Tongue (tissue), 2 donors: ENCODE data around the gene NEIL1. TPM values are rescaled to one million over a fixed set of nuclear protein-coding genes. Genes with fewer than 3 reads are reported as not detected.
A peak's percentile ranks its signal among the peaks of the same experiment; 100 is the strongest.
"Not testable (repeated sequence)": the region's sequence is repeated elsewhere in the genome, so short reads cannot be mapped to it uniquely, and the experiment has no call there.

Source experiments
- DNase-seq: peaks from one replicate; pipeline ENCODE4 v3.0.0-alpha.2; 2015
- total RNA-seq: library from RNA; depleted of rRNA; stranded (reverse); fragments of >200 nt; gene quantifications from one replicate; pipeline ENCODE4 v1.2.3, GENCODE V29; 2014

The NEIL1 gene
- total RNA-seq = 22.7 TPM

- no peak for DNase-seq
Measured at GRCh38 chr15:75346796-75347221, at the start of gene NEIL1. TSS of gene NEIL1 (plus strand) at chr15:75347039. CDS start at chr15:75348906, 1,867 bp downstream.

- not testable (repeated sequence) for DNase-seq
Measured at GRCh38 chr15:75298541-75299310, 48.1 kb upstream of the NEIL1 start.

GRCh38 chr15:75299311-75299688 is 47.5 kb upstream of the NEIL1 start:
- DNase-seq = not testable (repeated sequence)

GRCh38 chr15:75300026-75300425 is 46.8 kb upstream of the NEIL1 start:
- not testable (repeated sequence) for DNase-seq

- no peak for DNase-seq
Measured at GRCh38 chr15:75302318-75302717, 44.5 kb upstream of the NEIL1 start.

GRCh38 chr15:75302753-75303152 is 44.1 kb upstream of the NEIL1 start:
- DNase-seq = not testable (repeated sequence)

GRCh38 chr15:75306188-75306587 is 40.7 kb upstream of the NEIL1 start:
- no peak for DNase-seq

- peak; percentile 1 for DNase-seq
Measured at GRCh38 chr15:75307778-75308390, 39.0 kb upstream of the NEIL1 start.

GRCh38 chr15:75309711-75310110 is 37.1 kb upstream of the NEIL1 start:
- no peak for DNase-seq

GRCh38 chr15:75312548-75312947 is 34.3 kb upstream of the NEIL1 start:
- not testable (repeated sequence) for DNase-seq

- DNase-seq = no peak
Measured at GRCh38 chr15:75313116-75313845, 33.6 kb upstream of the NEIL1 start.

GRCh38 chr15:75314552-75315290 is 32.1 kb upstream of the NEIL1 start:
- DNase-seq = no peak

- DNase-seq = not testable (repeated sequence)
Measured at GRCh38 chr15:75319231-75319897, 27.5 kb upstream of the NEIL1 start.

- no peak for DNase-seq
Measured at GRCh38 chr15:75321711-75322110, 25.1 kb upstream of the NEIL1 start.

GRCh38 chr15:75325922-75326321 is 20.9 kb upstream of the NEIL1 start:
- no peak for DNase-seq

- DNase-seq = no peak
Measured at GRCh38 chr15:75327005-75327404, 19.8 kb upstream of the NEIL1 start.

GRCh38 chr15:75327491-75327890 is 19.3 kb upstream of the NEIL1 start:
- no peak for DNase-seq

- no peak for DNase-seq
Measured at GRCh38 chr15:75328493-75329314, 18.1 kb upstream of the NEIL1 start.

GRCh38 chr15:75329571-75329970 is 17.3 kb upstream of the NEIL1 start:
- DNase-seq = no peak

GRCh38 chr15:75332093-75332492 is 14.7 kb upstream of the NEIL1 start:
- DNase-seq = not testable (repeated sequence)
